GM23248 (cell line): Measurements from ENCODE around the gene STIL.

Experiments
- EZH2 ChIP-seq: fragments of 200-600 bp; sonication (generic); IDR thresholded peaks from 2 replicates; pipeline ENCODE4 v1.6.1; 2018; ENCODE audit warnings: antibody characterized with exemption, mild to moderate bottlenecking; ENCODE audit not compliant: insufficient read depth, poor library complexity, severe bottlenecking
- EZH2phosphoT487 ChIP-seq: fragments of 200-600 bp; sonication (generic); IDR thresholded peaks from 2 replicates; pipeline ENCODE4 v1.6.1; 2018; ENCODE audit warnings: antibody characterized with exemption, moderate library complexity, mild to moderate bottlenecking, low read depth; ENCODE audit not compliant: insufficient read depth

DNA sequence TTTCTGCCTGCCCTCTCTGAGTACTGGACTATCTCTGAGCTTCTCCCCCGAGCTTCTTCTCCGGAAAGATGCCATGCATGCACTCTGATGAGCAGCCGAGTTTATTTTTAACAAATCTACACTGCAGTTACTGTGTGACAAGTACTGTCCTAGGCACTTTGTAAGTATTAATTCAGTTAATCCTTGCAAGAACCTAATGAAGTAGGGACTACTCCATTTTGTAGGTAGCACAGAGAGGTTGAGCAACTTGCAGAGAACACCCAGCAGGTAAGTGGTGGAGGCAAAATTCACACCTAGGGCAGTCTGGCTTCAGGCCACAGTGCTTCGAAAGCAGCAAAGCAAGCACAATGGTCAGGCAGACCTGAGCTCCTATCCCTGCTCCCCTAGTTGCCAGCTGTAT is 78.1 kb downstream of the STIL start:
- no peak for TF ChIP-seq EZH2
- TF ChIP-seq EZH2phosphoT487: no peak
